T-cell (primary cell): Measurements from ENCODE around the gene MANBA. TPM values are rescaled to one million over a fixed set of nuclear protein-coding genes. Genes with fewer than 3 reads are reported as not detected.
A peak's percentile ranks its signal among the peaks of the same experiment; 100 is the strongest.
"Not testable (repeated sequence)": the region's sequence is repeated elsewhere in the genome, so short reads cannot be mapped to it uniquely, and the experiment has no call there.

Experiments
- ATAC-seq, 4 experiments: fragments of 200-7000 bp in 3 of 4; fragments of 150-1000 bp in 1 of 4; cut with Tn5 transposase; replicated peaks in 1 of 4; 1 replicate in 3 of 4; 2 replicates in 1 of 4; pipeline ENCODE4 v1.10.0; 2021; ENCODE audit warnings: moderate library complexity in 3 of 4, mild to moderate bottlenecking in 2 of 4, moderate number of reproducible peaks in 1 of 4
- CTCF ChIA-PET, 2 donors: fragments of 300-600 bp; sonication (Branson Sonifier 250); formaldehyde crosslinking; loops; one replicate each; lab custom pipeline; 2022; ENCODE audit warnings: antibody characterized with exemption in 2 of 2; lab: Charles Lee
- POLR2A ChIA-PET, 2 donors: fragments of 300-600 bp; sonication (Branson Sonifier 250); formaldehyde crosslinking; loops; one replicate each; lab custom pipeline; 2022; ENCODE audit warnings: antibody characterized with exemption in 2 of 2; lab: Charles Lee
- DNase-seq, 35 experiments: peaks; one replicate each; pipeline versions ENCODE4 v3.0.0 to v3.0.0-alpha.2; 2013 to 2023
- H3K27ac ChIP-seq: one replicate; pipeline ENCODE4 v1.5.1; 2013; ENCODE audit warnings: low read length
- H3K27me3 ChIP-seq, 2 experiments: replicated peaks in 1 of 2; 1 replicate in 1 of 2; 2 replicates in 1 of 2; pipeline versions ENCODE4 v1.6.1 to v1.7.0; 2013; ENCODE audit warnings: low read length in 1 of 2, mixed read lengths in 1 of 2; ENCODE audit not compliant: control insufficient read depth in 2 of 2, insufficient read depth in 2 of 2; ENCODE audit errors: extremely low read depth in 1 of 2
- H3K36me3 ChIP-seq, 2 donors: 1 replicate in 1 of 2; 2 replicates in 1 of 2; pipeline versions ENCODE4 v1.6.1 to v1.7.0; 2013; ENCODE audit warnings: low read length in 1 of 2; ENCODE audit not compliant: control insufficient read depth in 2 of 2, insufficient read depth in 1 of 2; ENCODE audit errors: extremely low read depth in 1 of 2
- H3K4me1 ChIP-seq, 2 experiments: 1 replicate in 1 of 2; 2 replicates in 1 of 2; pipeline versions ENCODE4 v1.6.1 to v1.7.0; 2013; ENCODE audit warnings: low read length in 2 of 2, mixed read lengths in 1 of 2; ENCODE audit not compliant: insufficient read depth in 2 of 2, control insufficient read depth in 1 of 2; ENCODE audit errors: extremely low read depth in 1 of 2
- H3K4me3 ChIP-seq, 2 donors: 1 replicate in 1 of 2; 2 replicates in 1 of 2; pipeline versions ENCODE4 v1.5.1 to v1.7.0; 2013; ENCODE audit warnings: mild to moderate bottlenecking in 2 of 2, low read length in 1 of 2, moderate library complexity in 1 of 2; ENCODE audit not compliant: control insufficient read depth in 1 of 2; ENCODE audit errors: extremely low read depth in 1 of 2
- H3K9me3 ChIP-seq: 2 replicates; pipeline ENCODE4 v1.7.0; 2013
- H3K27ac Mint-ChIP-seq, 2 donors: one replicate each; pipeline ENCODE4 v1.8.0; 2020 to 2021; ENCODE audit warnings: mild to moderate bottlenecking in 2 of 2, mixed read lengths in 2 of 2
- H3K27me3 Mint-ChIP-seq, 2 donors: one replicate each; pipeline ENCODE4 v1.8.0; 2021 to 2022; ENCODE audit warnings: mixed read lengths in 2 of 2
- H3K36me3 Mint-ChIP-seq: one replicate; pipeline ENCODE4 v1.8.0; 2021; ENCODE audit warnings: mixed read lengths
- H3K4me1 Mint-ChIP-seq, 3 donors: one replicate each; pipeline ENCODE4 v1.8.0; 2020 to 2022; ENCODE audit warnings: mixed read lengths in 3 of 3, mild to moderate bottlenecking in 1 of 3
- H3K4me3 Mint-ChIP-seq, 3 donors: one replicate each; pipeline ENCODE4 v1.8.0; 2020 to 2022; ENCODE audit warnings: mild to moderate bottlenecking in 3 of 3, mixed read lengths in 3 of 3, moderate library complexity in 3 of 3
- H3K9me3 Mint-ChIP-seq, 3 donors: one replicate each; pipeline ENCODE4 v1.8.0; 2020 to 2022; ENCODE audit warnings: mixed read lengths in 3 of 3
- WGBS: methylation state at CpG from one replicate; pipeline ENCODE4 v1.1.5; 2013; ENCODE audit warnings: missing lambda C conversion rate; ENCODE audit not compliant: insufficient coverage; 5-methylcytosine and 5-hydroxymethylcytosine counted together
- total RNA-seq, 35 experiments: library from RNA in 6 of 35; stranded (reverse) in 6 of 35; fragments of 120-200 nt in 1 of 35; gene quantifications; one replicate each; pipeline versions ENCODE4 v1.2.1 to v1.2.4 and lab custom pipeline; 2013 to 2026

The MANBA gene
- total RNA-seq, 5 donors from 2014 or later (not counting 1 experiment from before 2014, with no cell fraction given), result 20.8 to 27.8 (median 24.2) TPM

- Histone ChIP-seq H3K4me3 (no peak overlapping the region), H3K9me3 (no peaks in the 10 kb centered on the region), H3K27me3 (no peaks in the 10 kb centered on the region), H3K4me1 (no peaks in the 10 kb centered on the region), H3K27ac (no peak overlapping the region), H3K36me3 (peaks cover 0 to 3% of the 10 kb centered on the region in 2 donors)
- DNase-seq (no peak), ATAC-seq (no peak)
- no peak overlapping the region for H3K4me3 Mint-ChIP-seq
- ChIA-PET CTCF (no interaction called here), POLR2A (no interaction called here)
- peaks cover 40% of the 10 kb centered on the region for H3K36me3 Mint-ChIP-seq
- H3K9me3 Mint-ChIP-seq, result no peaks in the 10 kb centered on the region
- 100% methylated on average over 3 of the region's 4 CpGs for WGBS
- no peak overlapping the region for H3K27ac Mint-ChIP-seq
- peaks cover 11 to 19% (median 16%) of the 10 kb centered on the region in 3 donors for H3K4me1 Mint-ChIP-seq
- no peaks in the 10 kb centered on the region for H3K27me3 Mint-ChIP-seq
These were observed 8.8 kb downstream of the MANBA start for GRCh38 chr4:102751941-102752340.

- H3K4me3 Mint-ChIP-seq, H3K4me1 ChIP-seq, H3K4me3 ChIP-seq, H3K27ac Mint-ChIP-seq, H3K27me3 ChIP-seq, H3K27me3 Mint-ChIP-seq, H3K27ac ChIP-seq, H3K36me3 ChIP-seq, ATAC-seq, H3K9me3 ChIP-seq, CTCF ChIA-PET: not testable (repeated sequence)
- Mint-ChIP-seq H3K9me3 (peaks cover 14 to 30% (median 26%) of the 10 kb centered on the region in 3 donors), H3K4me1 (peaks cover 18 to 39% (median 20%) of the 10 kb centered on the region in 3 donors), H3K36me3 (peaks cover 71% of the 10 kb centered on the region)
- DNase-seq, result peak in 3 of 35 experiments; percentile 8 to 34 (median 19)
- POLR2A ChIA-PET, result interaction anchor here in 1 of 2 donors (0.7 kb wide), 1 partner anchor 15 kb away, joined by 6 read pairs; no protein-coding TSS in a partner anchor
- WGBS, result no CpG with 5 or more reads among the region's 4 CpGs
These were observed 17.4 kb downstream of the MANBA start for GRCh38 chr4:102743352-102743751.

GRCh38 chr4:102738802-102739201 is 22.0 kb downstream of the MANBA start:
- H3K9me3 ChIP-seq, H3K27ac Mint-ChIP-seq, H3K4me3 ChIP-seq, H3K36me3 ChIP-seq, CTCF ChIA-PET, H3K4me3 Mint-ChIP-seq, H3K4me1 ChIP-seq, ATAC-seq, H3K27me3 Mint-ChIP-seq, H3K27ac ChIP-seq, H3K27me3 ChIP-seq, DNase-seq: not testable (repeated sequence)
- no CpG with 5 or more reads among the region's 2 CpGs for WGBS
- Mint-ChIP-seq H3K36me3 (peaks cover 73% of the 10 kb centered on the region), H3K4me1 (peaks cover 46 to 80% (median 52%) of the 10 kb centered on the region in 3 donors), H3K9me3 (peaks cover 14 to 30% (median 28%) of the 10 kb centered on the region in 3 donors)
- POLR2A ChIA-PET, result interaction anchor here in 1 of 2 donors (0.6 kb wide), 1 partner anchor 27 kb away, joined by 6 read pairs; no protein-coding TSS in a partner anchor

- DNase-seq, result no peak
- POLR2A ChIA-PET, result interaction anchor here in 1 of 2 donors (1.0 kb wide), 1 partner anchor 9 kb away, joined by 4 read pairs; no protein-coding TSS in a partner anchor
- H3K4me1 Mint-ChIP-seq, result peaks cover 43 to 71% (median 48%) of the 10 kb centered on the region in 3 donors
These were observed 23.9 kb downstream of the MANBA start for GRCh38 chr4:102736636-102737549.

GRCh38 chr4:102735582-102735981 is 25.2 kb downstream of the MANBA start:
- DNase-seq (no peak), ATAC-seq (no peak)
- peaks cover 74% of the 10 kb centered on the region for H3K36me3 Mint-ChIP-seq
- ChIA-PET CTCF (interaction anchor here in 1 of 2 donors (0.5 kb wide), 1 partner anchor 145 kb away, joined by 3 read pairs; no protein-coding TSS in a partner anchor), POLR2A (interaction anchor here (0.5 to 1.0 kb wide), 3 partner anchors 10 to 1701 kb away, joined by 4 to 7 read pairs (median 4); no protein-coding TSS in a partner anchor)
- peaks cover 3% of the 10 kb centered on the region for H3K9me3 ChIP-seq
- H3K27me3 ChIP-seq, result no peaks in the 10 kb centered on the region
- peaks cover 4 to 8% of the 10 kb centered on the region in 2 experiments for H3K4me1 ChIP-seq
- H3K9me3 Mint-ChIP-seq, result peaks cover 18 to 42% (median 18%) of the 10 kb centered on the region in 3 donors
- no peak overlapping the region for H3K27ac ChIP-seq
- peaks cover 39 to 62% (median 42%) of the 10 kb centered on the region in 3 donors for H3K4me1 Mint-ChIP-seq
- no peak overlapping the region for H3K4me3 ChIP-seq
- H3K27ac Mint-ChIP-seq, result no peak overlapping the region
- H3K36me3 ChIP-seq, result no peaks in the 10 kb centered on the region
- no CpG with 5 or more reads among the region's 1 CpG for whole genome bisulfite sequencing
- no peaks in the 10 kb centered on the region for H3K27me3 Mint-ChIP-seq
- H3K4me3 Mint-ChIP-seq, result no peak overlapping the region

More at GRCh38 chr4:102736636-102737549, 23.9 kb downstream of the MANBA start:
- ATAC-seq, result no peak
- no peaks in the 10 kb centered on the region for H3K27me3 ChIP-seq
- 92% methylated on average over 5 of the region's 11 CpGs for WGBS
- no peak overlapping the region for H3K27ac ChIP-seq
- no peaks in the 10 kb centered on the region for H3K9me3 ChIP-seq
- H3K9me3 Mint-ChIP-seq, result peaks cover 14 to 32% (median 21%) of the 10 kb centered on the region in 3 donors
- no peaks in the 10 kb centered on the region for H3K36me3 ChIP-seq
- H3K4me3 Mint-ChIP-seq, result no peak overlapping the region
- H3K27me3 Mint-ChIP-seq, result no peaks in the 10 kb centered on the region
- CTCF ChIA-PET, result no interaction called here
- peaks cover 4 to 8% of the 10 kb centered on the region in 2 experiments for H3K4me1 ChIP-seq
- no peak overlapping the region for H3K4me3 ChIP-seq
- H3K36me3 Mint-ChIP-seq, result peaks cover 71% of the 10 kb centered on the region
- no peak overlapping the region for H3K27ac Mint-ChIP-seq
